K562 (cell line): Measurements from ENCODE around the gene MBLAC2. TPM values are rescaled to one million over a fixed set of nuclear protein-coding genes. Genes with fewer than 3 reads are reported as not detected.
A peak's percentile ranks its signal among the peaks of the same experiment; 100 is the strongest.

Experiments
- FOXJ2 ChIP-seq: fragments of 200-800 bp; sonication (Bioruptor generic); IDR thresholded peaks from 2 replicates; pipeline ENCODE4 v1.6.1; 2016; ENCODE audit warnings: missing genetic modification characterization, missing compliant biosample characterization
- HDAC2 ChIP-seq: fragments of 450-650 bp; IDR thresholded peaks from 2 replicates; pipeline ENCODE4 v1.6.1; 2016; ENCODE audit warnings: mild to moderate bottlenecking
- KDM1A ChIP-seq, 2 experiments: fragments of 450-650 bp; IDR thresholded peaks; 2 replicates each; pipeline ENCODE4 v1.6.1; 2016; ENCODE audit warnings: mild to moderate bottlenecking in 2 of 2
- PCBP1 ChIP-seq: fragments of 200-400 bp; formaldehyde crosslinking; IDR thresholded peaks from 2 replicates; pipeline ENCODE4 v1.6.1; 2018; ENCODE audit warnings: mild to moderate bottlenecking, low read depth, low read length; ENCODE audit not compliant: poor library complexity, severe bottlenecking
- PHF21A ChIP-seq: fragments of 450-650 bp; IDR thresholded peaks from 2 replicates; pipeline ENCODE4 v1.6.1; 2017; ENCODE audit warnings: low read depth, borderline replicate concordance
- POLR2G ChIP-seq: fragments of 200-400 bp; formaldehyde crosslinking; IDR thresholded peaks from 2 replicates; pipeline ENCODE4 v1.6.1; 2017; ENCODE audit warnings: low read depth, mild to moderate bottlenecking, antibody characterized with exemption, low read length, moderate library complexity
- SRSF1 ChIP-seq: fragments of 200-400 bp; formaldehyde crosslinking; IDR thresholded peaks from 2 replicates; pipeline ENCODE4 v1.6.1; 2017; ENCODE audit warnings: mild to moderate bottlenecking, low read depth, low read length, moderate library complexity
- SRSF7 ChIP-seq: fragments of 200-400 bp; formaldehyde crosslinking; optimal IDR thresholded peaks from 2 replicates; pipeline ENCODE3; 2017; ENCODE audit warnings: mild to moderate bottlenecking, low read depth, low read length
- ZNF354B ChIP-seq: fragments of 250-450 bp; sonication (Bioruptor Pico); IDR thresholded peaks from 2 replicates; pipeline ENCODE4 v1.4.0; 2020
- ZNF609 ChIP-seq: sonication (generic); formaldehyde crosslinking; IDR thresholded peaks from 2 replicates; pipeline ENCODE4 v1.8.1; 2023; ENCODE audit warnings: missing genetic modification reagents, mild to moderate bottlenecking, borderline replicate concordance
- ZNF644 ChIP-seq: fragments of 200-800 bp; sonication (Bioruptor generic); IDR thresholded peaks from 2 replicates; pipeline ENCODE4 v1.6.1; 2016; ENCODE audit warnings: low read depth, missing genetic modification characterization, missing compliant biosample characterization
- polyA plus RNA-seq, 8 experiments: library from polyadenylated mRNA; depleted of rRNA in 4 of 8; stranded (reverse) in 5 of 8; unstranded in 3 of 8; fragments of >200 nt; fragmentation: Nextera tagmentation in 2 of 8; fragmentation: Illumina TruSeq in 1 of 8; extraction: Ambion mirVana in 2 of 8; extraction: Trizol in 1 of 8; gene quantifications; 2 replicates each; pipeline versions ENCODE4 v1.2.1 to v1.2.3, GENCODE V29; 2011 to 2014; ENCODE audit warnings: inconsistent platforms in 1 of 8, missing spikeins in 1 of 8
- total RNA-seq, 7 experiments: library from RNA; depleted of rRNA in 6 of 7; stranded (reverse); fragments of >200 nt in 6 of 7; fragmentation: Illumina TruSeq in 2 of 7; extraction: Trizol in 2 of 7; gene quantifications; 2 replicates each; pipeline versions ENCODE4 v1.2.1 to v1.2.3, GENCODE V29; 2011 to 2021; ENCODE audit warnings: low replicate concordance in 1 of 7
- TF ChIP-seq, protein P1 (sequence below): fragments of 250-450 bp; sonication (Bioruptor Pico); IDR thresholded peaks from 2 replicates; pipeline ENCODE4 v1.4.0; 2020; ENCODE audit warnings: mild to moderate bottlenecking, moderate library complexity, borderline replicate concordance
- TF ChIP-seq, protein P2 (sequence below): fragments of 450-650 bp; formaldehyde crosslinking; IDR thresholded peaks from 2 replicates; pipeline ENCODE4 v1.4.0; 2020; ENCODE audit warnings: mild to moderate bottlenecking, moderate library complexity
- TF ChIP-seq, protein P3 (sequence below): sonication (generic); IDR thresholded peaks from 2 replicates; pipeline ENCODE4 v1.6.1; 2016
- TF ChIP-seq, protein P4 (sequence below): fragments of 450-650 bp; IDR thresholded peaks from 2 replicates; pipeline ENCODE4 v1.6.1; 2016; ENCODE audit warnings: antibody characterized with exemption

The MBLAC2 gene
- total and polyA plus RNA-seq, 9 of the 15 experiments (the other 6 are each of a cell fraction or from before 2014, with no cell fraction given) = 2.4 to 13.1 (median 10.3) TPM

DNA sequence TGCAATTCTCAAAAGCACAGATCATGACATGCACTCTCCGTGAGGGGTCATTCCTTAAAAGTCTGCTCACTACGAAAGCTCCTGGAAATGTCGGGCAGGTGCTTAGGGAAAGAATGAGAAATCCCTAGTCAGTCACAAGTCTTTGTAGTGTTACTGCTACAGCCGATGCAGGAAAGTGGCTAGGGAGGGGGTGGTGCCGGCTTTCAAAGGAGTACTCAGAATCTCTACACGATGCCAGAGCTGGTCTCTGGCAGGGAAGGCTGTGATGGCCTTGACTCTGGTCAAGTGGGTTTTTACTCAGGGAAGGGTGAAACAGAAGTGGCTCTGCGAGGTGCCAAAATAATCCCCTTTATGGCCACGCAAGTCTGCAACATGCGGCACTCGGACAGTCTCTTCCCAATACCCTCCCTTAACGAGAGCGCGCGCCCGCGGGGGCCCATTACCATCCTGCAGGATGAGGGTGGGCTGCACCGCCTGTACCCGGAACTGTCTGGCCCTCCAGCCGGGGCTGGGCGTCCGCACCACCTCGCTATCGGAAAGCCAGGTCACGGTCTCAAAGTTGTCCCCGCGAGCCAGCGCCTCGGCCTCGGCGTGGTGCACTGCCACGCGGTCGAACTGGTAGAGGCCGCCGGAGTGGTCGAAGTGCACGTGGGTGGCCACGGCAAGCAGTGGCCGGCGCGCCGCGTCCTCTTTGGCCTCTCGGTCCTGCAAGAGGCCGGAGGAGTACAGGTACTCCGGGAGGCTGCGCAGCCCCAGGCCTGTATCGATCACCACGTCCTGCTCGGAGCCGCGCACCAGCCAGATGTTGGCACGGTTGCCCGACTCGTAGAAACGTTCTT, 956 bp downstream of the MBLAC2 start (continued):
- TF ChIP-seq, protein P1, sequence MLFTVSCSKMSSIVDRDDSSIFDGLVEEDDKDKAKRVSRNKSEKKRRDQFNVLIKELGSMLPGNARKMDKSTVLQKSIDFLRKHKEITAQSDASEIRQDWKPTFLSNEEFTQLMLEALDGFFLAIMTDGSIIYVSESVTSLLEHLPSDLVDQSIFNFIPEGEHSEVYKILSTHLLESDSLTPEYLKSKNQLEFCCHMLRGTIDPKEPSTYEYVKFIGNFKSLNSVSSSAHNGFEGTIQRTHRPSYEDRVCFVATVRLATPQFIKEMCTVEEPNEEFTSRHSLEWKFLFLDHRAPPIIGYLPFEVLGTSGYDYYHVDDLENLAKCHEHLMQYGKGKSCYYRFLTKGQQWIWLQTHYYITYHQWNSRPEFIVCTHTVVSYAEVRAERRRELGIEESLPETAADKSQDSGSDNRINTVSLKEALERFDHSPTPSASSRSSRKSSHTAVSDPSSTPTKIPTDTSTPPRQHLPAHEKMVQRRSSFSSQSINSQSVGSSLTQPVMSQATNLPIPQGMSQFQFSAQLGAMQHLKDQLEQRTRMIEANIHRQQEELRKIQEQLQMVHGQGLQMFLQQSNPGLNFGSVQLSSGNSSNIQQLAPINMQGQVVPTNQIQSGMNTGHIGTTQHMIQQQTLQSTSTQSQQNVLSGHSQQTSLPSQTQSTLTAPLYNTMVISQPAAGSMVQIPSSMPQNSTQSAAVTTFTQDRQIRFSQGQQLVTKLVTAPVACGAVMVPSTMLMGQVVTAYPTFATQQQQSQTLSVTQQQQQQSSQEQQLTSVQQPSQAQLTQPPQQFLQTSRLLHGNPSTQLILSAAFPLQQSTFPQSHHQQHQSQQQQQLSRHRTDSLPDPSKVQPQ (CRISPR knock-in tag) = no peak
- TF ChIP-seq FOXJ2 = no peak
- TF ChIP-seq HDAC2 = no peak
- TF ChIP-seq KDM1A (IDR thresholded peaks at IDR 0.05) = no peak
- 0 out of 2 replicates have a peak, but pooled peaks have one; percentile 7 for TF ChIP-seq ZNF609
- TF ChIP-seq ZNF354B (CRISPR knock-in tag) = no peak
- no peak for TF ChIP-seq POLR2G
- TF ChIP-seq, protein P2, sequence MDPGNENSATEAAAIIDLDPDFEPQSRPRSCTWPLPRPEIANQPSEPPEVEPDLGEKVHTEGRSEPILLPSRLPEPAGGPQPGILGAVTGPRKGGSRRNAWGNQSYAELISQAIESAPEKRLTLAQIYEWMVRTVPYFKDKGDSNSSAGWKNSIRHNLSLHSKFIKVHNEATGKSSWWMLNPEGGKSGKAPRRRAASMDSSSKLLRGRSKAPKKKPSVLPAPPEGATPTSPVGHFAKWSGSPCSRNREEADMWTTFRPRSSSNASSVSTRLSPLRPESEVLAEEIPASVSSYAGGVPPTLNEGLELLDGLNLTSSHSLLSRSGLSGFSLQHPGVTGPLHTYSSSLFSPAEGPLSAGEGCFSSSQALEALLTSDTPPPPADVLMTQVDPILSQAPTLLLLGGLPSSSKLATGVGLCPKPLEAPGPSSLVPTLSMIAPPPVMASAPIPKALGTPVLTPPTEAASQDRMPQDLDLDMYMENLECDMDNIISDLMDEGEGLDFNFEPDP = no peak
- TF ChIP-seq PHF21A = no peak
- TF ChIP-seq, protein P3, sequence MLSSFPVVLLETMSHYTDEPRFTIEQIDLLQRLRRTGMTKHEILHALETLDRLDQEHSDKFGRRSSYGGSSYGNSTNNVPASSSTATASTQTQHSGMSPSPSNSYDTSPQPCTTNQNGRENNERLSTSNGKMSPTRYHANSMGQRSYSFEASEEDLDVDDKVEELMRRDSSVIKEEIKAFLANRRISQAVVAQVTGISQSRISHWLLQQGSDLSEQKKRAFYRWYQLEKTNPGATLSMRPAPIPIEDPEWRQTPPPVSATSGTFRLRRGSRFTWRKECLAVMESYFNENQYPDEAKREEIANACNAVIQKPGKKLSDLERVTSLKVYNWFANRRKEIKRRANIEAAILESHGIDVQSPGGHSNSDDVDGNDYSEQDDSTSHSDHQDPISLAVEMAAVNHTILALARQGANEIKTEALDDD = no peak
- TF ChIP-seq ZNF644 = 0 out of 2 replicates have a peak, but pooled peaks have one; percentile 26
- TF ChIP-seq, protein P4, sequence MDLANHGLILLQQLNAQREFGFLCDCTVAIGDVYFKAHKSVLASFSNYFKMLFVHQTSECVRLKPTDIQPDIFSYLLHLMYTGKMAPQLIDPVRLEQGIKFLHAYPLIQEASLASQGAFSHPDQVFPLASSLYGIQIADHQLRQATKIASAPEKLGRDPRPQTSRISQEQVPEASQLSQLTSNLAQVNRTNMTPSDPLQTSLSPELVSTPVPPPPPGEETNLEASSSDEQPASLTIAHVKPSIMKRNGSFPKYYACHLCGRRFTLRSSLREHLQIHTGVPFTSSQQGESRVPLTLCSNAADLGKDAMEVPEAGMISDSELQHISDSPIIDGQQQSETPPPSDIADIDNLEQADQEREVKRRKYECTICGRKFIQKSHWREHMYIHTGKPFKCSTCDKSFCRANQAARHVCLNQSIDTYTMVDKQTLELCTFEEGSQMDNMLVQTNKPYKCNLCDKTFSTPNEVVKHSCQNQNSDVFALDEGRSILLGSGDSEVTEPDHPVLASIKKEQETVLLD = no peak
- TF ChIP-seq SRSF1 = peak; percentile 17; the same call in 1 of the 2 replicates
- peak; percentile 35 for TF ChIP-seq PCBP1
- TF ChIP-seq SRSF7 = no peak
